Activated CD4-positive, alpha-beta T cell treated with anti-CD3 and anti-CD28 coated beads, Interleukin-10, Interleukin-2, amounts not matched to agents 100 ng/mL and 50 ng/mL, durations not matched to agents 16 hours and 8 hours (primary cell): ENCODE measurements around the gene TSPAN18.
A peak's percentile ranks its signal among the peaks of the same experiment; 100 is the strongest.

Experiments used
- DNase-seq: peaks from one replicate; pipeline ENCODE4 v3.0.0-alpha.2; 2020

The TSPAN18 gene

GRCh38 chr11:44763121-44763820 is 36.5 kb downstream of the TSPAN18 start:
- no peak for DNase-seq

- DNase-seq = no peak
Measured at GRCh38 chr11:44764583-44764982, 37.8 kb downstream of the TSPAN18 start.

- DNase-seq = no peak
Measured at GRCh38 chr11:44765026-44765595, 38.3 kb downstream of the TSPAN18 start.

- no peak for DNase-seq
Measured at GRCh38 chr11:44765676-44766075, 38.9 kb downstream of the TSPAN18 start.

GRCh38 chr11:44766112-44766971 is 39.6 kb downstream of the TSPAN18 start:
- DNase-seq = no peak

DNA sequence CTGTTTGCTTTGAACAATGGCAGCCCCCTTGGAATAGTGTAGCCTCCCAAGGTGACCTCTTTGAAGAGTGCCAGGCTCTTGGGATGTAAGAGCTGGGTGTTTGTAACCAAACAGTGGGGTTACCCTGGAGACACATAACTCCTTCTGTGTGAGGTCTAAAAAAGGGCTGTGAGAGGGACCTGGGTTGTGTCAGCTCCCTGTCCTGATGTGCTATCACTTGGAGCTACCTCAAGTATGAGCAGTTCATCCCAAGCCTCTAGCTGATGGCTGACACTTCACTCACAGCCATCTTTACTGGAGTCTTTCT is 40.2 kb downstream of the TSPAN18 start:
- no peak for DNase-seq

DNA sequence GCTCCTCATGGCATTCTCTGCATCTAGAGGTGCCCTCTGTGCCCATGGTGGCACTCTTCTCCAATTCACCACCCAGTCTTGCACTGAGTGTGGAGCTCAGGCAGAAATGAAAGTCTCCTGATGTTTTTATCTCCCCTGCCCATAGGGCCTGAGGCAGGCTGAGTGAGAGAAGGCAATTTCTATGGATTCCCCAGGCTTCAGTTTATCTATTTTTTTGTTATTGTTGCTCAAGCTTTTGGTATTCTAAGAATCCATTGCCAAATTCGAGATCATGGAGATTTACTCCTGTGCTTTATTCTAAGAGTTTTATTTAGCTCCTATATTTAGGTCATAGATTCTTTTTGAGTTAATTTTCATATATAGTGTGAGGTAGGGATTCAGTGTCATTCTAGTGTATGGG is 40.7 kb downstream of the TSPAN18 start:
- DNase-seq = no peak

GRCh38 chr11:44770401-44770800 is 43.6 kb downstream of the TSPAN18 start:
- DNase-seq = no peak

- no peak for DNase-seq
Measured at GRCh38 chr11:44771252-44771734, 44.5 kb downstream of the TSPAN18 start.

- DNase-seq = no peak
Measured at GRCh38 chr11:44771841-44772240, 45.1 kb downstream of the TSPAN18 start.

DNA sequence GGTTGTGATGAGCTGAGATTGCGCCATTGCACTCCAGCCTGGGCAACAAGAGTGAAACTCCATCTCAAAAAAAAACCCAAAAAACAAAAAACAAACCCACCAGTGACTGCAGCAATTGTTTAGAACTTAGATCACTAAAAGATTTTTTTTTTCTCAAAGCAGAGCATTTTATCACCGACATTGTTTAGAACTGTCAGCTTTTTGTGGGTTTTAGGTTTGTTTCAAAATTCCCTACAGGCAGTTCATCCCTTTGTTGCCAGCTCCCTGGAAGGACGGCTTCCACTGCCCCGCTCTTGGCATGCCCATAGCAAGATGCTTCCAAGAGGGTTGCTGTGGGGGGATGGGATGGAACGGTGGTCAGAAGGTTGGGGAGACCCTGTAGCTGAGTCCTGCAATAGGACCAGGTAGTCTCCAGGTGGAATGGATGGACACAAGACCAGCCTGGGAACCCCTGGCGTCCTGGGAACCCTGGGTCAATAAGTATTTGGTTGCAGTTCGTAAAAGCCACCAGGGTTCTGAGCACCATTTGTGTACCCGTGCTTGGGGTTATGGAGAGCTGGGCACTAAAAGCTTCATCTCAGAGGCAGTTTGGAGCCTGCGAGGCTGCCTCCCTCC is 46.7 kb downstream of the TSPAN18 start:
- no peak for DNase-seq

DNA sequence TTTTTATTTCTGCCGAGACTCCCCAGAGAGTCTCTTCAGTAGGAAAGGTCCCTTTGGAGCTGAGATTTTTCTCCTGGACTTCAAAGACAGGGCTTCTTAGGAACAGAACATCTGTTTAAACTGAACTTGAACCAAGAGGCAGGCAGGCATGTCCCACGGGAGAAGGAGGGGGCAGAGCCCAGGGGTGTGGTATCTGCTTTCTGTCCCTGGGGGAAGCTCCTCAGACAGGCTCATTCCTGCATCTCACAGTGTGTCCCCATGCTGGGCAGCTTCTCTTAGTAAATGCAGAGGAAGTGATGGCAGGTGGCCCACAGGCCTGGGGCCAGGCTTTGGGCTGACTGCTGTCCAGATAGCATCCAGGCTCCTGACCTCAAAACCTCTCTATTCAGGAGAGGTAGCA is 47.3 kb downstream of the TSPAN18 start:
- no peak for DNase-seq

DNA sequence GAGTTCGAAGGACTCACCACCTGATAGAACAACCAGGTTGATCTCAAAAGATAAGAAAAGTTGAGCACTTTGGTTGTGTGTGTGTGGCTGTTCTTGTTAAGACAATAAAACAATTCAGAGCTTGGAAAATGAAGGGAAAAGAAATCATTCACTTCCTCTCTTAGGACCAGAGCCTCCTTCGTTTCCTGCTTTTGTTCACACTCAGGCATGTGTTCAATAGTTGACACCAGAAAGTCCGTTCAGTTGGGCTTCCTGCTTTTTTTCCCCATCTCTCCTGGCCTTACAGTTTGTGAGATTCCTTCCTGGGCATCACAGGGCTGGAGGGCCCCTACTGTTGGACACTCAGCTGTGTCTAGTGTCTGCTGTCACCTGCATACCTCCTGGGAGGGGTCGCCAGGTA is 48.0 kb downstream of the TSPAN18 start:
- no peak for DNase-seq

DNA sequence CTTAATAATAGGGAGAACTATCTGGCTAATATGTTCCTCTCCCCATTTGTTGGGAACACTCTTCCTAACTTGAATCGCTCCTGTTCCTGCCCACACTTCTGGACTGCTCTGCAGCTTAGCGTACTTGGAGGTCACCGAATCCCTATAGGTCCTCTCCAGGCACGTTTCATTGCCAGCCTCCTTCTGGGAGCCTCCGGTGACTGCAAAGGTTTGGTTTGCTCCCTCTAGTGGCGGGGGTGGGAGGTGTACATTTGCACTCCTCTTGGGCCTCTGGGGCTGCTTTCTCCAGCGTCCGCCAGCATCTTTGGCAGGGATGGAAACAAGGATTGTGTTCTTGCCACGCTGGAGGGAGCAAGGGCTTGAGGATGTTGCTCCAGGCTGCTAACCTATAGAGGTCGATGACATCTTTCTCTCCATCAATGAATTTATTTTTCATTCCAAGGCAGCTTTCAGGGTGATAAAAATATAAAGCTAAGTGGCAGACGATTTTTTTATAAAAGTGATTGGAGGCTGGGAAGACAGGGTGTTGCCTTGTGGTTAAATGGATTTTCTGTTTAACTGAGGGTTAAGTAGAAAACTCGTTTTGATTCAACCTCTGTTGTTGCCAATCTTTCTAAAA is 48.7 kb downstream of the TSPAN18 start:
- DNase-seq = peak; percentile 65

DNA sequence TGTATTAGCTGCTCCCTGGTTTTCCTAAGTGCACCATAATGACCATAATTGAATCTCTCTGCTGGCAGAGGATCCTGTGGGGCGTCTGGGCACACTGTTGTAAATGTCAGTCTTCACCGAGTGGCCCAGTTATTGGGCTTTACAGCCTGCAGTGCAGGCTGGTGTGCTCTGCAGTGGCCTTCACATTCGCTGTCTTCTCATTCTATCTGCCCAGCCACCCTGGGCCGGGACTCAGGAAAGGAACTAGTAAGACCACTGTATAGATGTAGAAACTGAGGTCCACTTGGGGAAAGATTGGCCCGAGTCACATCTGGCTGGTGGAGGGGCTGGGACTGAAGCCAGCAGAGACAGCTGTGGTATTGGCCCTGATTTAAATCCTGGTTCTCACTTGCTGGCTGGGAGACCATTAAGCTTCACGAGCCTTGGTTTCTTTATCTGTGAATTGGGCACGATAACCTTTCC is 49.3 kb downstream of the TSPAN18 start:
- DNase-seq = no peak

DNA sequence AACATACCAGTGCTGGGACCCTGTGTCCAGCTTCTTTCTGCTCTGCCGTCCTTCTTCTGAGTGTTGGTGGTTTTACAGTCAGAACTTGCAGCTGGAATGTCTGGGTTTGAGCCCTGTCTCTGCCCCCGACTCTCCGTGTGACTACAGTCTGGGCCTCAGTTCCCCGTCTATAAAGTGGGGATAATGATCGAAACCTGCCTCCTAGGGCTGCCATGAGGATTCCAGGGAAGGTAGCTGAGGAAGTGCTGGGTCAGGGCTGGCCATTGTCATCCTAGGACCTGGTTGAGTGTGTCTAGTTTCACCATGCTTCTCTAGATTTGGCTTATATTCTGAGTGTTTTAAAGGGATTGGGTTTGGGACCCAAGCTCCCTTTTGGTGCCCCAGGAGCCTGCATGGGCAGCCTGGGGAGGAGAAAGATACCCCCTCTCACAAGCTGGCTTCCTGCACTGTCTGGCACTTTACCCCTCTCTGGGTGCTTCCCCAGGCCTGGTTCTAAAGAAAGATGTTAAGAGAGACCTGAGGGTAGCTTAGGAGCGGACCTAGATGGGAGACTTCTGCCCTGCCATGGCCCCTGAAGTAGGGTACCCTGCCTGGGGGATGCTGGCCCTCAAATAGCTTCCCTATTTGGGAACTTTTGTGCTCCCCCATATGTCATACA is 49.9 kb downstream of the TSPAN18 start:
- DNase-seq = no peak

DNA sequence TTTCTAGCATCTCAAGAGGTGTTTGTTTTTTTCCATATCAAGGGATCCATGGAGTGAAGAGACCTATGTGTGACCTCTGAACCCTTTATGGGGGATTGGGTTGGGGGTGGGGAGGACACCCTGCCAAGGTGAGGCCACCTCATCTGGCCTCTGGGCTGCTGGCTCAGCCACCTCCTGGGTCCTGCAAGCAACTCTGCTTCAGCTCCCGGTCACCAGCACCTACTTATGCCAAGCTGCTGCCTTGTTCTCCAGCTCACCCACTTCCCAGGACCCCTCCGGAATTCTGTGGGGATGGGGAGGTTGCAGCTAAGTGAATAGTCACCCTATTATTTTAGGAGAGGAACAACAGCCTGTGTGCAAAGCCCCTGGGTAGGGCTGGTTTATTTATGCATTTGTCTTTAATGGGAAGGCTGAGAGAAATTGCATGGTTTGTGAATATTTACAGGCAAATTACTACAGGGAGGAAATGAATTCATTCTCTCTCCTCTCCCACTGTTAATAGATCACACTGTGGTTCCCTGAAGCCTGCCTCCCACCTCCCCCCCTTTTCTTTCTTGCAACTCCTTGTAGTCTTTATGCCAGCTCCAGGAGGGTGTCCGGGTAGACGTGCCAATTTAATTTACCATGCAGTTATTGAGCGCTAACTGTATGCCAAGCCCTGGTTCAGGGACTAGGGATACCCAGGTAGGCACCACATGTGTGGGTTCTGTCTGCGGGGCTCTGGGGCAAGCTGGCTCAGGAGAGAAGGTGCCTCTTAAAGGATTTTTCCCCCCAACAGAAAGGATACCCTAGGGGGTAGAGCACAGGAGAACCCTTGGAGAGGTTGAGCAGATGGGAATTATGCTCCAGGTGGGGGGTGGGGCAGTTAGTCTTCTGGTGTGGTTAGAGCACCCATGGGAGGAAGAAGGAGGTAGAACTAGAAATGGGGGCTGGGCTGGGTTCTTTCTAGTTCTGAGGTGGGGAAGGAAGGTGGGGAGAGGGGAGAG is 50.7 kb downstream of the TSPAN18 start:
- no peak for DNase-seq

- no peak for DNase-seq
Measured at GRCh38 chr11:44778195-44779100, 51.7 kb downstream of the TSPAN18 start.

DNA sequence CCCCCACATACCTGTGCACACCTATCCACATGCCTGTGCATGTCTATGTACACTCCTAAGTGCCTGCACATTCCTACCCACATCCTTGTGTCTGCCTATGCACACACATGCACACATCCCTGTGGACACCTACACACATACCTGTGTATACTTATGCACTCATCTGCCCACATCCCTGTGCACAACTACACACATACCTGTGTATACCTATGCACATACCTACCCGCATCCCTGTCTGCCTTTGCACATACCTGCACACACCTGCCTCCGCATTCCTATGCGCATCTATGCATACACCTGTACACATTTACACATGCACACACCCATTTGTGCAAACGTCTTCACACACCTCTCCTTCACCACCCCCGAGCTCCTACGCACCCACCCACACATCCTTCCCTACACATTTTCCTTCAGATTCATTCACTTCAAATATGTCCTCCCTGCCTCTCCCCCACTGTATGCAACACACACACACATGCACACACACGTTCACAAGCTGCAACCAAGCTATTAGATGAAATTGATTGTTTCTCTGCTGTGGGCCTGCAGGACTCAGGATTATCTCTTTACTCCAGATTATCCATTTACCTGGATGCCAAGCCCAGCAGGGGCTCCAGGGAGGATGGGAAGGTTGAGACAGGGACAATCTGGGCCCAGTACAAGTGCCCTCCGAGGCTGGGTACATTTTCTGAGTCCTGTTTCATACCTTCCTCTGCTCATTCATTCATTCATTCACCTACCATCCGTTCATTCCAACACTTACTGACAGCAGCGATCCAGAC is 53.2 kb downstream of the TSPAN18 start:
- no peak for DNase-seq
